ENCODE measurements around the gene KCNG2. TPM values are rescaled to one million over a fixed set of nuclear protein-coding genes. Genes with fewer than 3 reads are reported as not detected.
A peak's percentile ranks its signal among the peaks of the same experiment; 100 is the strongest.

Gene KCNG2
- total and polyA plus RNA-seq, 12 donors: 0.06 to 2.9 (median 0.50) TPM; not detected in 3

- Histone ChIP-seq H3K9me3 (replicated peaks in 1 of 3) (peaks cover 5 to 10% (median 7%) of the 10 kb centered on the region in 3 donors), H3K36me3 (replicated peaks in 1 of 2) (peaks cover 0 to 9% of the 10 kb centered on the region in 2 donors), H3K4me3 (no peak overlapping the region), H3K27me3 (no peaks in the 10 kb centered on the region), H3K4me1 (replicated peaks in 1 of 2) (no peaks in the 10 kb centered on the region), H3K27ac (peak overlapping the region in 1 of 5 donors; percentile 68)
- intact Hi-C loops (cut with DNase I): no loop called here
- peak in 5 of 7 donors; percentile 10 to 48 (median 20) for DNase-seq
- 80 to 89% (median 84%) methylated on average over 21 to 25 of the region's 25 CpGs for WGBS, 4 donors
- TF ChIP-seq POLR2A (IDR thresholded peaks at IDR 0.05) (no peak), CTCF (IDR thresholded peaks at IDR 0.05) (no peak)
These were observed 127.3 kb downstream of the KCNG2 start for GRCh38 chr18:79924814-79925731.

GRCh38 chr18:79926306-79926705, 128.6 kb downstream of the KCNG2 start:
- intact Hi-C loops (cut with DNase I): no loop called here
- WGBS, 4 donors: 94 to 98% (median 95%) methylated on average over 11 of the region's 11 CpGs
- H3K27ac ChIP-seq: no peak overlapping the region
- H3K4me3 ChIP-seq: no peak overlapping the region
- H3K27me3 ChIP-seq: no peaks in the 10 kb centered on the region
- TF ChIP-seq CTCF (IDR thresholded peaks at IDR 0.05) (no peak), POLR2A (IDR thresholded peaks at IDR 0.05) (no peak)
- peaks cover 8 to 17% (median 12%) of the 10 kb centered on the region in 3 donors for H3K9me3 ChIP-seq (replicated peaks in 1 of 3)
- H3K36me3 ChIP-seq (replicated peaks in 1 of 2): peaks cover 0 to 9% of the 10 kb centered on the region in 2 donors
- DNase-seq: peak in 5 of 7 donors; percentile 0 to 23 (median 5)
- no peaks in the 10 kb centered on the region for H3K4me1 ChIP-seq (replicated peaks in 1 of 2)

DNA sequence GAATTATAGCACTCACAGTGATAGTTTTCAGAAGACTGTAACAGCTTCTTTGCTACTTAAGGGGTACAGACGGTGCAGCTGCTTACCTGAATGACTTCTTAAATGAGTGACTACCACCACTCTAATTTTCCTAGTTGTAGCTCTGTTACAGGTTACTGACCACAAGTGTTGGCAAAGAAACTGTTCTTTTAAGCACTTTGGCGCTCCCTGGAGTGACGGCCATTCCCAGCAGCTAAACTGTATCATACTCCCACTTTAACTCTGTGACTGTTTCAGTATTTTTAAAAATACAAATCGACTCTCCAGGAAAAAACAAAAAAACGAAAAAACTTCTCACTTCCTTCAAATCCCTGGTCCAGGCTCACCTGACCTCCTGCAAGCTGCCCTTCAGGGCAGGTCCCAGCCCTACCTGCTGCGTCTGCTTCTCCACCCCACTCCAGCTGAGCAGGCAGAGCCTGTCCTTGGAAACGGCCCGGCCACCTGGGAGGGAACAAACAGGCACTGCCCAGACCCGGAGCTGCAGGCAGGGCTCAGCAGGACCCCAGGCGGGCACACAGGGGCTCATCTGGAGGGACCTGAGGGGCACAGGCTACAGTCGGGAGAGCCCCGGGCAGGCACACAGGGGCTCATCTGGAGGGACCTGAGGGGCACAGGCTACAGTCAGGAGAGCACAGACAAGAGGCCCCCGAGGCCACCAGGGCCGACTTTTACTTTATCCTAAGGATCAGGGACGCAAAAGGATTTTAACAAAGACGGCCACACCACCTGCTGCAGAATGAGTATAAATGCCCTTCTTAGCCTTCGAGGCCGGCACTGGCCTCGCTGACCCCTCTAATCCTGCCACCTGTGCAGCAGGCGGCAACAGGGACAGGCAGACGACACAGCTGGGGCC, 129.2 kb downstream of the KCNG2 start:
- peaks cover 8 to 18% (median 12%) of the 10 kb centered on the region in 3 donors for H3K9me3 ChIP-seq (replicated peaks in 1 of 3)
- WGBS, 4 donors: 83 to 92% (median 86%) methylated on average over 16 to 21 of the region's 21 CpGs
- no peaks in the 10 kb centered on the region for H3K4me1 ChIP-seq (replicated peaks in 1 of 2)
- no peaks in the 10 kb centered on the region for H3K27me3 ChIP-seq
- intact Hi-C loops (cut with DNase I): no loop called here
- peaks cover 0 to 9% of the 10 kb centered on the region in 2 donors for H3K36me3 ChIP-seq (replicated peaks in 1 of 2)
- DNase-seq: peak in 4 of 7 donors; percentile 6 to 39 (median 14)
- H3K4me3 ChIP-seq: no peak overlapping the region
- no peak for TF ChIP-seq POLR2A (IDR thresholded peaks at IDR 0.05)
- TF ChIP-seq CTCF (IDR thresholded peaks at IDR 0.05): no peak
- no peak overlapping the region for H3K27ac ChIP-seq
